PC-9 (cell line): ENCODE data around the gene HES4. TPM values are rescaled to one million over a fixed set of nuclear protein-coding genes. Genes with fewer than 3 reads are reported as not detected.

Experiments used
- BruUV-seq: library from RNA; stranded (reverse); fragments of 400-500 nt; replicated peaks from 2 replicates; lab custom pipeline; 2021; lab: Mats Ljungman, UMichigan
- CTCF ChIA-PET: fragments of 300-600 bp; sonication (Branson Sonifier 250); formaldehyde crosslinking; loops from one replicate; lab custom pipeline; 2022; ENCODE audit warnings: antibody characterized with exemption; lab: Charles Lee
- POLR2A ChIA-PET: fragments of 300-600 bp; sonication (Branson Sonifier 250); formaldehyde crosslinking; loops from one replicate; lab custom pipeline; 2022; ENCODE audit warnings: antibody characterized with exemption; ENCODE audit not compliant: unreplicated experiment; lab: Charles Lee
- DNase-seq, 2 experiments: peaks; one replicate each; pipeline versions ENCODE4 v3.0.0 to v3.0.0-alpha.2; 2015 to 2022; ENCODE audit warnings: mixed read lengths in 1 of 2
- H2AFZ ChIP-seq: fragments of 200-600 bp; sonication (generic); 2 replicates; pipeline ENCODE4 v1.8.1; 2017; ENCODE audit warnings: antibody characterized with exemption
- H3F3A ChIP-seq: fragments of 200-600 bp; sonication (generic); 2 replicates; pipeline ENCODE4 v1.8.1; 2017; ENCODE audit warnings: antibody characterized with exemption, mild to moderate bottlenecking, low read depth; ENCODE audit not compliant: insufficient read depth
- H3K27ac ChIP-seq: fragments of 200-600 bp; sonication (generic); 2 replicates; pipeline ENCODE4 v1.6.1; 2016; ENCODE audit warnings: mixed run types
- H3K27me3 ChIP-seq: fragments of 200-600 bp; sonication (generic); 2 replicates; pipeline ENCODE4 v1.6.1; 2016; ENCODE audit warnings: low read depth, mixed run types; ENCODE audit not compliant: insufficient read depth
- H3K36me3 ChIP-seq: fragments of 200-600 bp; sonication (generic); 2 replicates; pipeline ENCODE4 v1.6.1; 2016; ENCODE audit warnings: low read depth, mixed run types
- H3K4me1 ChIP-seq: fragments of 200-600 bp; sonication (generic); replicated peaks from 2 replicates; pipeline ENCODE4 v1.6.1; 2016; ENCODE audit warnings: mixed run types; ENCODE audit not compliant: insufficient read depth
- H3K4me2 ChIP-seq: fragments of 200-600 bp; sonication (generic); 2 replicates; pipeline ENCODE4 v1.6.1; 2017; ENCODE audit warnings: mixed run types
- H3K4me3 ChIP-seq: fragments of 200-600 bp; sonication (generic); 2 replicates; pipeline ENCODE4 v1.6.1; 2016; ENCODE audit warnings: mixed run types
- H3K79me2 ChIP-seq: fragments of 200-600 bp; sonication (generic); 2 replicates; pipeline ENCODE4 v1.6.1; 2017; ENCODE audit warnings: low read depth, mixed run types
- H3K9me2 ChIP-seq: fragments of 200-600 bp; sonication (generic); 2 replicates; pipeline ENCODE4 v1.8.1; 2017; ENCODE audit warnings: mild to moderate bottlenecking; ENCODE audit not compliant: insufficient read depth
- H3K9me3 ChIP-seq: fragments of 200-600 bp; sonication (generic); 2 replicates; pipeline ENCODE4 v1.8.1; 2016; ENCODE audit warnings: low read depth; ENCODE audit not compliant: insufficient read depth
- H4K20me1 ChIP-seq: fragments of 200-600 bp; sonication (generic); 2 replicates; pipeline ENCODE4 v1.8.1; 2017; ENCODE audit not compliant: insufficient read depth
- CTCF ChIP-seq: fragments of 200-600 bp; sonication (generic); conservative IDR thresholded peaks from 2 replicates; pipeline ENCODE4 v1.6.1; 2017; ENCODE audit warnings: mixed run types, antibody characterized with exemption, mild to moderate bottlenecking, moderate library complexity
- EZH2 ChIP-seq: fragments of 200-600 bp; sonication (generic); IDR thresholded peaks from 2 replicates; pipeline ENCODE4 v1.8.0; 2017; ENCODE audit warnings: antibody characterized with exemption, low read depth
- intact Hi-C: fragments of 100-400 bp; cut with micrococcal nuclease; formaldehyde crosslinking; loops from one replicate; pipeline ENCODE4 v1.10.0; 2022; ENCODE audit not compliant: unreplicated experiment
- total RNA-seq: library from RNA; stranded (reverse); gene quantifications from 2 replicates; pipeline ENCODE4 v1.2.3, GENCODE V29; 2021

Gene HES4
- total RNA-seq, 1 experiment from 2014 or later = 19.2 TPM

- TF ChIP-seq EZH2 (no peak), CTCF (no peak)
- DNase-seq = no peak
- intact Hi-C loops = no loop called here
- H3K27ac ChIP-seq = no peak overlapping the region
- H3K27me3 ChIP-seq = no peaks in the 10 kb centered on the region
- H4K20me1 ChIP-seq = peaks cover 19% of the 10 kb centered on the region
- peaks cover 13% of the 10 kb centered on the region; the same call in 1 of the 2 replicates for H3F3A ChIP-seq
- H3K9me2 ChIP-seq = no peaks in the 10 kb centered on the region
- H2AFZ ChIP-seq = no peak overlapping the region
- no peaks in the 10 kb centered on the region for H3K36me3 ChIP-seq
- POLR2A ChIA-PET = interaction anchor here (0.6 kb wide), 1 partner anchor 129 kb away, joined by 3 read pairs; no protein-coding TSS in a partner anchor
- no peaks in the 10 kb centered on the region for H3K9me3 ChIP-seq
- CTCF ChIA-PET = no interaction called here
- no TSS peak for BruUV-seq
- H3K79me2 ChIP-seq = peaks cover 41% of the 10 kb centered on the region
- no peak overlapping the region for H3K4me3 ChIP-seq
- H3K4me1 ChIP-seq = peaks cover 28% of the 10 kb centered on the region
- no peak overlapping the region for H3K4me2 ChIP-seq
These were observed 27.9 kb upstream of the HES4 start for GRCh38 chr1:1027791-1028190.

- Histone ChIP-seq H3K27ac (no peak overlapping the region), H3K27me3 (no peaks in the 10 kb centered on the region), H3K9me2 (no peaks in the 10 kb centered on the region), H3K4me3 (no peak overlapping the region), H3K4me2 (no peak overlapping the region), H2AFZ (no peak overlapping the region), H4K20me1 (peaks cover 12% of the 10 kb centered on the region), H3K36me3 (no peaks in the 10 kb centered on the region), H3F3A (peaks cover 18% of the 10 kb centered on the region), H3K4me1 (peaks cover 37% of the 10 kb centered on the region), H3K9me3 (no peaks in the 10 kb centered on the region), H3K79me2 (peaks cover 51% of the 10 kb centered on the region)
- DNase-seq = no peak
- POLR2A ChIA-PET = no interaction called here
- CTCF ChIA-PET = no interaction called here
- TF ChIP-seq EZH2 = no peak
- TF ChIP-seq CTCF = no peak
- intact Hi-C loops = no loop called here
- no TSS peak for BruUV-seq
These were observed 26.9 kb upstream of the HES4 start for GRCh38 chr1:1026599-1027413.

- H3K4me3 ChIP-seq = no peak overlapping the region
- peaks cover 28% of the 10 kb centered on the region for H3F3A ChIP-seq
- BruUV-seq = no TSS peak
- peaks cover 5% of the 10 kb centered on the region; the same call in 1 of the 2 replicates for H4K20me1 ChIP-seq
- no peaks in the 10 kb centered on the region for H3K27me3 ChIP-seq
- H3K79me2 ChIP-seq = peaks cover 62% of the 10 kb centered on the region
- ChIA-PET POLR2A (interaction anchor here (0.5 kb wide), 1 partner anchor 90 kb away, joined by 6 read pairs; the partner anchor contains the start of gene C1orf159), CTCF (no interaction called here)
- intact Hi-C loops = loop anchor here (2.0 kb wide), 1 partner anchor 139 kb away; no protein-coding TSS in a partner anchor
- no peaks in the 10 kb centered on the region for H3K9me3 ChIP-seq
- no peak overlapping the region for H3K27ac ChIP-seq
- H2AFZ ChIP-seq = no peak overlapping the region
- TF ChIP-seq CTCF (no peak), EZH2 (no peak)
- H3K9me2 ChIP-seq = no peaks in the 10 kb centered on the region
- peaks cover 40% of the 10 kb centered on the region for H3K4me1 ChIP-seq
- no peak overlapping the region for H3K4me2 ChIP-seq
- no peak for DNase-seq
- no peaks in the 10 kb centered on the region for H3K36me3 ChIP-seq
These were observed 25.8 kb upstream of the HES4 start for GRCh38 chr1:1025730-1026129.
